GM19452 (cell line): ENCODE results near the gene PRTN3.

Experiments
- ATAC-seq: cut with Tn5 transposase; IDR thresholded peaks from one replicate; pipeline ENCODE4 v1.9.1; 2021; ENCODE audit not compliant: unreplicated experiment

The PRTN3 gene

DNA sequence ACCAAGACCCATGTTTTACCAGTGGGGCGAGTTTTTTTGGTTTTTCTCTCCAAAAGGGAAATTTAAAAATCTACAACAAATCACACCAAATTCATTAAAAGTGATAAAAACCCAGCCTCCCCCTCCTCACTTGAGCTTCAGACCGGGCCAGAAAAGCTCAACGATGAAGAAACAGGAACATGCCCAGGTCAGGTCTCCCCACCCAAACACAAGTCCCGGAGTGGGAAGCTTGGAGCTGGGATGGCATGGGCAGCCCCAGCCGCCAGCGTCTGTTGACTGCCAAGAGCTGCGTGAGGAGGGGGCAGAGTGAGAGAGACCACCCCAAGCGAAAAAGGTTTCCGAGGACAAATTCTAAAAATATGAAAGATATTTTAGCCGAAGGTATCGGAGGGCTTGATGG, 56.2 kb downstream of the PRTN3 start:
- ATAC-seq, result no peak

- no peak for ATAC-seq
These were observed 56.7 kb downstream of the PRTN3 start for GRCh38 chr19:897442-898039.
